GM12878 (cell line): ENCODE data around the gene SCAANT1. TPM values are rescaled to one million over a fixed set of nuclear protein-coding genes. Genes with fewer than 3 reads are reported as not detected.

Experiments
- ATAC-seq: fragments of 200-7000 bp; cut with Tn5 transposase; 3 replicates; pipeline ENCODE4 v1.9.1; 2020; ENCODE audit warnings: mild to moderate bottlenecking, moderate library complexity
- BruUV-seq: library from RNA; stranded (reverse); fragments of 400-500 nt; replicated peaks from 2 replicates; lab custom pipeline; 2021; lab: Mats Ljungman, UMichigan
- CTCF ChIA-PET: fragments of 300-600 bp; sonication (Branson Sonifier 250); formaldehyde crosslinking; extraction: SDS; loops from one replicate; lab custom pipeline; 2021; ENCODE audit warnings: inconsistent platforms; lab: Yijun Ruan, JAX
- POLR2A ChIA-PET: fragments of 350-600 bp; formaldehyde crosslinking; extraction: SDS; loops from one replicate; lab custom pipeline; 2021; ENCODE audit warnings: inconsistent platforms; lab: Charles Lee
- RAD21 ChIA-PET: fragments of 300-600 bp; sonication (Branson Sonifier 250); formaldehyde crosslinking; loops from one replicate; lab custom pipeline; 2023; ENCODE audit warnings: antibody characterized with exemption; ENCODE audit not compliant: unreplicated experiment; lab: Charles Lee
- SMC1A ChIA-PET: fragments of 300-600 bp; sonication (Branson Sonifier 250); formaldehyde crosslinking; loops from one replicate; lab custom pipeline; 2023; ENCODE audit not compliant: unreplicated experiment, uncharacterized antibody; lab: Charles Lee
- DNase-seq: peaks from one replicate; pipeline ENCODE4 v3.0.0-alpha.2; 2011; ENCODE audit warnings: low read depth, low spot score
- FAIRE-seq: peaks from 3 replicates; lab custom pipeline; 2011; peaks lifted over from hg19 to GRCh38; lab: Jason Lieb, UNC
- H2AFZ ChIP-seq: 2 replicates; pipeline ENCODE4 v1.6.0; 2011; ENCODE audit warnings: low read depth, low read length, control low read depth; ENCODE audit not compliant: control insufficient read depth
- H3K27ac ChIP-seq: 2 replicates; pipeline ENCODE4 v1.5.1; 2011; ENCODE audit warnings: control low read depth; ENCODE audit not compliant: control insufficient read depth, insufficient read depth
- H3K27me3 ChIP-seq, 2 experiments: replicated peaks in 1 of 2; 2 replicates each; pipeline versions ENCODE4 v1.6.0 to v1.6.1; 2011; ENCODE audit warnings: low read length in 1 of 2; ENCODE audit not compliant: control insufficient read depth in 2 of 2, insufficient read depth in 2 of 2
- H3K36me3 ChIP-seq, 2 experiments: 2 replicates each; pipeline ENCODE4 v1.5.1; 2011; ENCODE audit warnings: low read length in 1 of 2; ENCODE audit not compliant: control insufficient read depth in 2 of 2, insufficient read depth in 2 of 2
- H3K4me1 ChIP-seq: 2 replicates; pipeline ENCODE4 v1.6.1; 2011; ENCODE audit warnings: mild to moderate bottlenecking, low read length, moderate library complexity, mixed read lengths; ENCODE audit not compliant: control insufficient read depth, insufficient read depth
- H3K4me2 ChIP-seq: 2 replicates; pipeline ENCODE4 v1.6.0; 2011; ENCODE audit warnings: control low read depth; ENCODE audit not compliant: control insufficient read depth, insufficient read depth
- H3K4me3 ChIP-seq: fragments of 200-600 bp; sonication (generic); 2 replicates; pipeline ENCODE4 v1.5.1; 2016
- H3K79me2 ChIP-seq: 2 replicates; pipeline ENCODE4 v1.6.0; 2011; ENCODE audit warnings: low read length; ENCODE audit not compliant: control insufficient read depth, insufficient read depth
- H3K9ac ChIP-seq: 2 replicates; pipeline ENCODE4 v1.8.0; 2011; ENCODE audit warnings: low read length, control low read depth, mixed read lengths; ENCODE audit not compliant: control insufficient read depth, insufficient read depth
- H3K9me3 ChIP-seq: replicated peaks from 3 replicates; pipeline ENCODE4 v1.5.1; 2011; ENCODE audit warnings: mild to moderate bottlenecking, low read length; ENCODE audit not compliant: control insufficient read depth, insufficient read depth
- H4K20me1 ChIP-seq: 2 replicates; pipeline ENCODE4 v1.6.0; 2011; ENCODE audit not compliant: control insufficient read depth, insufficient read depth
- BCL11A ChIP-seq: IDR thresholded peaks from 2 replicates; pipeline ENCODE4 v1.6.1; 2011; ENCODE audit warnings: low read depth, low read length
- CREB1 ChIP-seq: IDR thresholded peaks from 2 replicates; pipeline ENCODE4 v1.6.1; 2012; ENCODE audit warnings: low read depth, mild to moderate bottlenecking, inconsistent platforms
- EED ChIP-seq: sonication (generic); IDR thresholded peaks from 2 replicates; pipeline ENCODE4 v1.6.1; 2016; ENCODE audit warnings: antibody characterized with exemption, low read depth
- ETV6 ChIP-seq, 2 experiments: fragments of 450-650 bp in 1 of 2; IDR thresholded peaks in 1 of 2; conservative IDR thresholded peaks in 1 of 2; 2 replicates each; pipeline ENCODE4 v1.6.1; 2014; ENCODE audit warnings: antibody characterized with exemption in 1 of 2, borderline replicate concordance in 1 of 2, low read depth in 1 of 2, mild to moderate bottlenecking in 1 of 2, moderate library complexity in 1 of 2
- IKZF2 ChIP-seq, 2 experiments: fragments of 450-650 bp; IDR thresholded peaks; 2 replicates each; pipeline ENCODE4 v1.6.1; 2017; ENCODE audit warnings: mild to moderate bottlenecking in 2 of 2, moderate library complexity in 2 of 2
- IRF4 ChIP-seq: IDR thresholded peaks from 2 replicates; pipeline ENCODE4 v1.6.1; 2011; ENCODE audit warnings: low read depth, low read length
- NFXL1 ChIP-seq: fragments of 450-650 bp; IDR thresholded peaks from 2 replicates; pipeline ENCODE4 v1.6.1; 2017; ENCODE audit warnings: antibody characterized with exemption, mild to moderate bottlenecking, borderline replicate concordance
- RCOR1 ChIP-seq: conservative IDR thresholded peaks from 2 replicates; pipeline ENCODE4 v1.6.1; 2012; ENCODE audit warnings: low read depth, low read length, improper control_type of control experiment
- SREBF2 ChIP-seq: IDR thresholded peaks from 2 replicates; pipeline ENCODE4 v1.6.1; 2012; ENCODE audit warnings: mild to moderate bottlenecking, low read length
- SRF ChIP-seq, 2 experiments: IDR thresholded peaks; 2 replicates each; pipeline ENCODE4 v1.6.1; 2011; ENCODE audit warnings: low read depth in 2 of 2, low read length in 2 of 2, mild to moderate bottlenecking in 1 of 2, moderate library complexity in 1 of 2
- ZNF207 ChIP-seq: fragments of 450-650 bp; IDR thresholded peaks from 2 replicates; pipeline ENCODE4 v1.6.1; 2014; ENCODE audit warnings: antibody characterized with exemption, mild to moderate bottlenecking, borderline replicate concordance
- ZNF217 ChIP-seq: fragments of 450-650 bp; IDR thresholded peaks from 2 replicates; pipeline ENCODE4 v1.6.1; 2017; ENCODE audit warnings: antibody characterized with exemption, mild to moderate bottlenecking
- ZZZ3 ChIP-seq: IDR thresholded peaks from 2 replicates; pipeline ENCODE4 v1.6.1; 2011; ENCODE audit warnings: low read depth; ENCODE audit not compliant: control insufficient read depth, insufficient read length
- WGBS: methylation state at CpG from one replicate; pipeline ENCODE4 v1.1.6; 2016; ENCODE audit warnings: low lambda C conversion rate; ENCODE audit not compliant: insufficient replicate concordance, insufficient coverage; ENCODE audit errors: missing lambda C conversion rate; 5-methylcytosine and 5-hydroxymethylcytosine counted together
- in situ Hi-C: fragments of 300-500 bp; cut with MboI; formaldehyde crosslinking; loops from 9 replicates; pipeline ENCODE4 v1.14.3; 2018; ENCODE audit warnings: mixed read lengths
- intact Hi-C: fragments of 100-400 bp; cut with micrococcal nuclease; formaldehyde crosslinking; loops from one replicate; pipeline ENCODE4 v1.14.2; 2022; ENCODE audit not compliant: unreplicated experiment
- polyA plus RNA-seq, 11 experiments: library from polyadenylated mRNA; depleted of rRNA in 4 of 11; unstranded in 6 of 11; stranded (reverse) in 5 of 11; fragments of >200 nt; fragmentation: Nextera tagmentation in 4 of 11; fragmentation: Illumina TruSeq in 1 of 11; extraction: Ambion mirVana in 4 of 11; extraction: Trizol in 1 of 11; gene quantifications; 1 replicate in 1 of 11; 2 replicates in 10 of 11; pipeline versions ENCODE4 v1.2.1 to v1.2.3, GENCODE V29; 2011 to 2016; ENCODE audit warnings: inconsistent platforms in 2 of 11, missing spikeins in 2 of 11, low read depth in 1 of 11
- total RNA-seq, 4 experiments: library from RNA; depleted of rRNA in 3 of 4; stranded (reverse); fragments of >200 nt in 3 of 4; fragmentation: Illumina TruSeq in 1 of 4; extraction: Trizol in 1 of 4; gene quantifications; 2 replicates each; pipeline versions ENCODE4 v1.2.1 to v1.2.3, GENCODE V29; 2013 to 2021
- TF ChIP-seq, protein P1 (sequence below): fragments of 450-650 bp; IDR thresholded peaks from 2 replicates; pipeline ENCODE4 v1.6.1; 2014; ENCODE audit warnings: mild to moderate bottlenecking
- TF ChIP-seq, protein P2 (sequence below): fragments of 450-650 bp; IDR thresholded peaks from 2 replicates; pipeline ENCODE4 v1.6.1; 2017; ENCODE audit warnings: mild to moderate bottlenecking, moderate library complexity
- TF ChIP-seq, protein P3 (sequence below): fragments of 450-650 bp; IDR thresholded peaks from 2 replicates; pipeline ENCODE4 v1.6.1; 2016; ENCODE audit warnings: mild to moderate bottlenecking

The SCAANT1 gene
- total and polyA plus RNA-seq, 10 of the 15 experiments (the other 5 are each of a cell fraction or from before 2014, with no cell fraction given) = 0.60 to 1.7 (median 0.95) TPM; not detected in 6

DNA sequence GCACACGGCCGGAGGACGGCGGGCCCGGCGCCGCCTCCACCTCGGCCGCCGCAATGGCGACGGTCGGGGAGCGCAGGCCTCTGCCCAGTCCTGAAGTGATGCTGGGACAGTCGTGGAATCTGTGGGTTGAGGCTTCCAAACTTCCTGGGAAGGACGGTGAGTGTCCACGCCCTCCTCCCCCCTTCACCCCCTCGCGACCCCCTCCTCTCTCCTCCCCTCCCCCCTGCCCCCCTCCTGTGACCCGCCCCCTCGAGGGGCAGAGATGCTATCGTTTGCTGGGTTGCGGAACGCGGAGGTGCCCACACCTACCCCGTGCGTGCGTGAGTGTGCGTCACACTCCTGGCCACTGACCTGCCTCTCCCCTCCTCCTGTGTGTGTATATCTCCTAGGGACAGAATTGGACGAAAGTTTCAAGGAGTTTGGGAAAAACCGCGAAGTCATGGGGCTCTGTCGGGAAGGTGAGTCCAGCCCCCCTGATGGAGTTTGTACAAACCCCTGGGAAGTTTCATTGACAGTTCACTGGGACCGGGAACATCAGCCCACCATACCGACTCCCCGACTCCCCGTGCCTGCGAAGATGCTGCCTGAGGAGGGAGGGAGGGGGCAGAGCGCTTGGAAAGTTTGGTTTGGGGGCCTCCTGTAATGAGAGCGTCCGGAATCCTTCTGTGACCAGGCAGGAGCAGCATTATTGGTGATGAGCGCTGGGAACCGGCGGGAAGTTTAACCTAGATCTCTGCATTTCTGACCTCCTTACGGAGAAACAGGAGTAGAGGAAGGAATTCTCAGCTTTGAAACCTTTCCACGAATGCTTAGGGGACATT lies 795 bp upstream of the SCAANT1 start:
- peak overlapping the region; percentile 74 for H3K4me3 ChIP-seq
- peaks cover 20% of the 10 kb centered on the region for H3K4me1 ChIP-seq
- WGBS = 28% methylated on average over 38 of the region's 46 CpGs
- H3K9ac ChIP-seq = peak overlapping the region; percentile 80; the same call in 1 of the 2 replicates
- SMC1A ChIA-PET = interaction anchor here (0.7 kb wide), 1 partner anchor 112 kb away, joined by 3 read pairs; no protein-coding TSS in a partner anchor
- no peaks in the 10 kb centered on the region for H4K20me1 ChIP-seq
- FAIRE-seq (no peak), DNase-seq (no peak), ATAC-seq (peak; percentile 39)
- peak overlapping the region; percentile 60 for H2AFZ ChIP-seq
- RAD21 ChIA-PET = interaction anchor here (0.9 to 1.4 kb wide), 3 partner anchors 15 to 110 kb away, joined by 3 to 5 read pairs (median 4); partner anchors contain the start of genes ATXN7, PSMD6 and THOC7
- in situ Hi-C loops = no loop called here
- no peaks in the 10 kb centered on the region for H3K27me3 ChIP-seq
- BruUV-seq = no TSS peak
- H3K9me3 ChIP-seq = no peaks in the 10 kb centered on the region
- peaks cover 0 to 20% of the 10 kb centered on the region in 2 experiments; a peak in 3 of 4 replicates for H3K36me3 ChIP-seq
- peak overlapping the region; percentile 81 for H3K4me2 ChIP-seq
- POLR2A ChIA-PET = interaction anchor here (0.9 kb wide), 1 partner anchor 536 kb away, joined by 3 read pairs; no protein-coding TSS in a partner anchor
- CTCF ChIA-PET = interaction anchor here (0.7 to 1.9 kb wide), 2 partner anchors 15 kb away, joined by 4 to 6 read pairs; no protein-coding TSS in a partner anchor
- intact Hi-C loops = loop anchor here (5.0 kb wide), 1 partner anchor 49 kb away; no protein-coding TSS in a partner anchor
- peaks cover 15% of the 10 kb centered on the region for H3K79me2 ChIP-seq
- peak overlapping the region; percentile 86; the same call in 1 of the 2 replicates for H3K27ac ChIP-seq
- TF ChIP-seq ZNF207 (no peak), IKZF2 (IDR thresholded peaks at IDR 0.05) (peak in 1 of 2 experiments; percentile 33; a peak in 2 of 4 replicates), CREB1 (peak; percentile 33; the same call in 1 of the 2 replicates), BCL11A (no peak), SRF (IDR thresholded peaks at IDR 0.05; ENCODE audit: low read depth in 2 of 2, low read length in 2 of 2) (no peak), EED (peak; percentile 39; the same call in 1 of the 2 replicates), NFXL1 (no peak), ZNF217 (no peak), SREBF2 (no peak), ZZZ3 (no peak), IRF4 (no peak), ETV6 (conservative IDR thresholded peaks at IDR 0.05 in 1 of 2, IDR thresholded peaks at IDR 0.05 in 1 of 2; ENCODE audit: borderline replicate concordance in 1 of 2, low read depth in 1 of 2) (peak in 1 of 2 experiments; percentile 27; a peak in 1 of 4 replicates), RCOR1 (no peak)
- TF ChIP-seq, protein P1, sequence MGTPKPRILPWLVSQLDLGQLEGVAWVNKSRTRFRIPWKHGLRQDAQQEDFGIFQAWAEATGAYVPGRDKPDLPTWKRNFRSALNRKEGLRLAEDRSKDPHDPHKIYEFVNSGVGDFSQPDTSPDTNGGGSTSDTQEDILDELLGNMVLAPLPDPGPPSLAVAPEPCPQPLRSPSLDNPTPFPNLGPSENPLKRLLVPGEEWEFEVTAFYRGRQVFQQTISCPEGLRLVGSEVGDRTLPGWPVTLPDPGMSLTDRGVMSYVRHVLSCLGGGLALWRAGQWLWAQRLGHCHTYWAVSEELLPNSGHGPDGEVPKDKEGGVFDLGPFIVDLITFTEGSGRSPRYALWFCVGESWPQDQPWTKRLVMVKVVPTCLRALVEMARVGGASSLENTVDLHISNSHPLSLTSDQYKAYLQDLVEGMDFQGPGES = no peak
- TF ChIP-seq, protein P2, sequence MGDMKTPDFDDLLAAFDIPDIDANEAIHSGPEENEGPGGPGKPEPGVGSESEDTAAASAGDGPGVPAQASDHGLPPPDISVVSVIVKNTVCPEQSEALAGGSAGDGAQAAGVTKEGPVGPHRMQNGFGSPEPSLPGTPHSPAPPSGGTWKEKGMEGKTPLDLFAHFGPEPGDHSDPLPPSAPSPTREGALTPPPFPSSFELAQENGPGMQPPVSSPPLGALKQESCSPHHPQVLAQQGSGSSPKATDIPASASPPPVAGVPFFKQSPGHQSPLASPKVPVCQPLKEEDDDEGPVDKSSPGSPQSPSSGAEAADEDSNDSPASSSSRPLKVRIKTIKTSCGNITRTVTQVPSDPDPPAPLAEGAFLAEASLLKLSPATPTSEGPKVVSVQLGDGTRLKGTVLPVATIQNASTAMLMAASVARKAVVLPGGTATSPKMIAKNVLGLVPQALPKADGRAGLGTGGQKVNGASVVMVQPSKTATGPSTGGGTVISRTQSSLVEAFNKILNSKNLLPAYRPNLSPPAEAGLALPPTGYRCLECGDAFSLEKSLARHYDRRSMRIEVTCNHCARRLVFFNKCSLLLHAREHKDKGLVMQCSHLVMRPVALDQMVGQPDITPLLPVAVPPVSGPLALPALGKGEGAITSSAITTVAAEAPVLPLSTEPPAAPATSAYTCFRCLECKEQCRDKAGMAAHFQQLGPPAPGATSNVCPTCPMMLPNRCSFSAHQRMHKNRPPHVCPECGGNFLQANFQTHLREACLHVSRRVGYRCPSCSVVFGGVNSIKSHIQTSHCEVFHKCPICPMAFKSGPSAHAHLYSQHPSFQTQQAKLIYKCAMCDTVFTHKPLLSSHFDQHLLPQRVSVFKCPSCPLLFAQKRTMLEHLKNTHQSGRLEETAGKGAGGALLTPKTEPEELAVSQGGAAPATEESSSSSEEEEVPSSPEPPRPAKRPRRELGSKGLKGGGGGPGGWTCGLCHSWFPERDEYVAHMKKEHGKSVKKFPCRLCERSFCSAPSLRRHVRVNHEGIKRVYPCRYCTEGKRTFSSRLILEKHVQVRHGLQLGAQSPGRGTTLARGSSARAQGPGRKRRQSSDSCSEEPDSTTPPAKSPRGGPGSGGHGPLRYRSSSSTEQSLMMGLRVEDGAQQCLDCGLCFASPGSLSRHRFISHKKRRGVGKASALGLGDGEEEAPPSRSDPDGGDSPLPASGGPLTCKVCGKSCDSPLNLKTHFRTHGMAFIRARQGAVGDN = no peak
- TF ChIP-seq, protein P3, sequence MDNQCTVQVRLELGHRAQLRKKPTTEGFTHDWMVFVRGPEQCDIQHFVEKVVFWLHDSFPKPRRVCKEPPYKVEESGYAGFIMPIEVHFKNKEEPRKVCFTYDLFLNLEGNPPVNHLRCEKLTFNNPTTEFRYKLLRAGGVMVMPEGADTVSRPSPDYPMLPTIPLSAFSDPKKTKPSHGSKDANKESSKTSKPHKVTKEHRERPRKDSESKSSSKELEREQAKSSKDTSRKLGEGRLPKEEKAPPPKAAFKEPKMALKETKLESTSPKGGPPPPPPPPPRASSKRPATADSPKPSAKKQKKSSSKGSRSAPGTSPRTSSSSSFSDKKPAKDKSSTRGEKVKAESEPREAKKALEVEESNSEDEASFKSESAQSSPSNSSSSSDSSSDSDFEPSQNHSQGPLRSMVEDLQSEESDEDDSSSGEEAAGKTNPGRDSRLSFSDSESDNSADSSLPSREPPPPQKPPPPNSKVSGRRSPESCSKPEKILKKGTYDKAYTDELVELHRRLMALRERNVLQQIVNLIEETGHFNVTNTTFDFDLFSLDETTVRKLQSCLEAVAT = no peak
